Activated CD4-positive, alpha-beta T cell treated with anti-CD3 and anti-CD28 coated beads, Interleukin-2, amount 50 U/mL, for 1 hour (primary cell): ENCODE measurements around the gene DPP9.

Experiments used
- DNase-seq: peaks from one replicate; pipeline ENCODE4 v3.0.0-alpha.2; 2020

DPP9 gene

DNA sequence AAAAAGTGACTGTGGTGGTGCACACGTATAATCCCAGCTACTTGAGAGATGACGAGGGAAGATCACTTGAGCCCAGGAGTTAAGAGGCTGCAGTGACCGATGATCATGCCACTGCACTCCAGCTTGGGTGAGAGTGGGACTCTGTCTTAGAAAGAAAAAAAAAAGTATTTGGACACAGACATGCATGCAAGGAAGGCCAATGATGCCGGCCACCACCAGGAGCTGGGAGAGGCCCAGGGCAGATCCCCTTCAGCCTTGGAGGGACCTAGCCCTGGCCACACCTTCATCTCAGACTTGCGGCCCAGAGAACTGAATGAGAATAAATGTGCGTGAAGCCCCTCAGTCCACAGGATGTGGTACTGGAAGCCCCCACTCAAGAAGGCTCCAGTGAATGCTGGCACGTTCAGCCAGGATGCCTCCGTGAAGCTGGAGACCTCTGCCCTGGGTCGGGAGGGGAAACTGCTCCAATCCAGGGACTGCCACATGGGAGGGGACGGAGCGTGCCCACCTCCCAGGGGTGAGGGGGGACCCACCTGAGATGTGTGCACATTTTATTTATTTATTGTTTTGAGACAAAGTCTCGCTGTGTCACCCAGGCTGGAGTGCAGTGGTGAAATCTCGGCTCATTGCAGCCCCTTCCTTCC, 69.7 kb downstream of the DPP9 start:
- DNase-seq = no peak

DNA sequence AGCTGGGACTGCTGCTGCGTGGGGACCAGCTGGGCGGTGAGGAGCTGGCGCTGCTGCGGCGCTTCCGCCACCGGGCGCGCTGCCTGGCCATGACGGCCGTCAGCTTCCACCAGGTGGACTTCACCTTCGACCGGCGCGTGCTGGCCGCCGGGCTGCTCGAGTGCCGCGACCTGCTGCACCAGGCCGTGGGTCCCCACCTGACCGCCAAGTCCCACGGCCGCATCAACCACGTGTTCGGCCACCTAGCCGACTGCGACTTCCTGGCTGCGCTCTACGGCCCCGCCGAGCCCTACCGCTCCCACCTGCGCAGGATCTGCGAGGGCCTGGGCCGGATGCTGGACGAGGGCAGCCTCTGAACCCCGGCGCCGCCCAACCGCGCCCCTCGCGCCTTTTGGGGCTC, 71.6 kb downstream of the DPP9 start:
- no peak for DNase-seq

DNA sequence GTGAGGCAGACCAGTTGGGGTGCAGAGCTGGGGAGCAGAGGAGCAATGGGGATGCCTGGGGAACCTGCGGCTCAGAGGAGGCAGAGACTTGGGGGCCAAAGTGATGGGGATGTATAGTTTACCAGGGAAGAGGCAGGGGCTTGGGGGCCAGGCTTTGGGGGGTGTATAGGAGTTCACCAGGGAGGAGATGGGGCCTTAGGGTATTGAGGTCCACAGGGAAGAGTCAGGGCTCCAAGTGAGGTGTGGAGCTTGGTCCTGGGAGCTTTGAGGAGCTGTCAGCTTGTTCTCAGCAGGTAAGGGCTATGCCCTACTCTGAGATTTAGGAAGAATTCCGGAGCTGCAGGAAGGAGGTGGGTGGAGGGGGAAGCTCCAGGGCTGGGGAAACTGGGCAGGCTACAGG, 73.5 kb downstream of the DPP9 start:
- no peak for DNase-seq

DNA sequence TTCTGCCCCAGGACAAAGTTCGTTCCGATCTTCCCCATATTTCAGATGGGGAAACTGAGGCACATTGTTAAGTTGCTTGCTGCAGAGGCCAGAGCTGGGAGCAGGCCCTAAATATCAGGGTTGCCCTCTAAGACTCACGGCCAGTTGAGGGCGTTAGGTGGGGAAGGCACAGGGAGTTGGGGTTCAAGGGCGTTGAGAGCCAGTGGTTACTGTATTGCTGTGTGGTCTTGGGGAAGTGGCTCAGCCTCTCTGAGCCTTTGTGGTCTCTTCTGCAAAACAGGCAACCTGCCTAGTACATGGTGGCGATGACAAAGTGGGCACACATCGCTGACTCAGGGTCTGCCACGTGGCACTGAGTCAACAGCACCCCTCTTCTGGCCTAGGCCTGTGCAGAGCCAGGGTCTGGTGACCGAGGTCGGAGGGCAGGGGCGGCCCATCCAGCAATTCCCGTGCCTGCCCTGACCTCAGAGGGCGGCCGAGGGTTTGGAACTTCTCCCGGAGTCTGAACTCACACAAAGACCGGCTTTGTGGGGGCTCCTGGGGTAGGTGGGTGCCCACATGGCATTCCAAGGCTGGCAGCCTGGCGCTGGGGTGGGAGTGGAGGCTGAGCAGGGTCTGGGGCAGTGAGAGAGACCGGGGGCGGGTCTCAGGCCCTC, 74.1 kb downstream of the DPP9 start:
- no peak for DNase-seq

GRCh38 chr19:4647676-4648644, 75.7 kb downstream of the DPP9 start:
- no peak for DNase-seq

DNA sequence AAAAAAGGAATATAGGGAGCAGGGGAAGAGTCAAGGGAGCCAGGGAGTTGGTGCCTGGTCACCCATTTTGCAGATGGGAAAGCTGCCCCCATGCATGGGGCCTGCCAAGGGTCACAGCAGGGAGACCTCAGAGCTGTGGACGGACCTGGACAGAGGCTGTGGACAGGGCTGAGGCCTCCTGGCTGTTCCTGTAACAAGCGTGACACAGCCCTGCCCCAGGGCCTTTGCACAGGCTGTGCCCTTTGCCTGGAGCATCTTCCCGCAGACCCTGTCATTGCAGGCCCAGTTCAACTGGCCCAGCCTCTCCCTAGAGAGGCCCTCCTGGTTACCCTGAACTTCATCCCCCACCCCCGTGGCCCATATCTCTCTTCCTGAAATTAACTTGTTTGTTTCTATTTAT, 77.9 kb downstream of the DPP9 start:
- no peak for DNase-seq

GRCh38 chr19:4642625-4643024, 81.0 kb downstream of the DPP9 start:
- no peak for DNase-seq

DNA sequence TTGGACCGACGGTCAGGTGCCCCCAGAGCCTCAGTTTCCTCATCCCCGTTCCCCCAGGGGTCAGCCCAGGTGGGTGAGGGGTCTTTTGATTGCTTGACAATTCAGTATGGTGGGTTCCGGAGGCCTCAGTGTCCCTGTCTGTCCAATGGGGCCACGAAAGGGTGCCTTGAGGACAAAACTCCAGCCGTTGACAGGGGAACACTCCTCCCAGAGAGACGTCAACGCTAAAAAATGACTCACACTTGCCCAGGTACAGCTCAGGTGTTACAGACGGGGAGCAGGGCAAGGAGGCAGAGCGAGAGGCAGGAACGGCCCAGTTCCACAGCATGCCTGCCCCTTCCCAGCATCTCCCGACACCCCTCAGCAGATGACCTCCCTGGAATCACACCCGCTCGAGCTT, 82.5 kb downstream of the DPP9 start:
- no peak for DNase-seq

DNA sequence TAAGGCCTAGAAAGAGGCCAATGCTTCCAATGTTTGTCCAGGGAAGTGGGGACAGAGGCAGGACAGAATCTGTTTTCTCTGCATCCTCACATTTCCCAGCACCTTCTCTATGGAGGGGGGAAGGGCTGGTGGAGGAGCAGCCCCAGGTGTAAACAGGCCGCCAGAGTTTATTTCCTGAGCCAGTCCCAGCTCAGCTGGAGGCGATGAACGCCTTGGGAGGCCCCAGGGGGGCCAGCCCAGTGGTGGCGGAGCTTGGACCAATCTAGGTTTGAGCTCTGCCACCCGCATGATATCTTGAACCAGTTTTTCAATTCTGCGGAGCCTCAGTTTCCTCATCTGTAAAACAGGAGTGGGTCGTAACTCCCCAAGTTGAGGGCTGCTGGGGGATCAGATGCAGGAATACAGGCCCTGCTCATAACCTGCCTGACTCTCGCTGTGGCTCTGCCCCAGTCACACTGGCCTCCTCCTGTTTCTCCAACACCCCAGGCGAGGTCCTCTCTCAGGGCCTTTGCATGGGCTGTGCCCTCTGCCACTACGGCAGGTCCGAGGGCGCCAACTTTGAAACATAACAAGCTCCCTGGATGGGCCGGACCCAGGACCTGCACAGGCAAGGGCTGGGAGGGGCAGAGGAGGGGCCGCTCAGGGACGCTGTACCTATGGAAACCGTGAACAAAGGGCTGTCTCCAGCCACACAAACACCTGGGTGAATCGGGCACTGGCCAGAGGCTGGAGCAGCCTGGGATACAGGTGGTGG, 83.2 kb downstream of the DPP9 start:
- DNase-seq = no peak

DNA sequence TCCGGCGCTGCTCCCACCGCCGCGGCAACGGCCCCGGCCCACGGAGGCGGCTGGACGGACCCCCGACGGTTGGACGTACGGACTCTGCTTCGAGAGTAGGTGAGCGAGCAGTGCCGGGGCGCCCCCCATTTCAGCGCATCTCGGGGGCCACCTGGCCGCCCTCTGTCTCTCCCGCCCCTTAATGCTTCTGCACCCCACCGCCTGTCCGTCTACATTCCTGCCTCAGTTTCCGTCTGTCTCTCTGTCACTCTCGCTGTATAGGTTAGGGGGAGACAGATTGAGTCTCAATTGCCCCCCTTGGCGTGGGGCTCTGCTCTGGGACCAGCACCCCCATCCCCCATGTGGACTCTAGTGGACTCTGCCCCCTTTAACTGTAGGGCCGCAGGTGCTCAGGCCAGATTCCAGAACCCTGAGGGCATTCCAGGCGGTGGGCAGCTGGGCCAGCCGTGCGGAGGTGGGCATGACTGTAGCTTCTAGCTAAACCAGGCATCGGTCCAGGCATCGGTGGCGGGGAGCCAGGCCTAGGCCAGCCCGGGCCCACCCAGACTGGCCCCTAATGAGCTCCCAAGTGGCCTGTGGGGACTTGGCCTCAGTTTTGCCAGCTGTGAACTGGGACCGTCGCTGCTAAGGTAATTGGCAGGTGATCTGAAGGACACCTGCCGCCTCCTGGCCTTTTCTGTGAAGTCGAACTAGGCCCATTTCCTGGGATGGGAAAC, 84.0 kb downstream of the DPP9 start:
- no peak for DNase-seq

DNA sequence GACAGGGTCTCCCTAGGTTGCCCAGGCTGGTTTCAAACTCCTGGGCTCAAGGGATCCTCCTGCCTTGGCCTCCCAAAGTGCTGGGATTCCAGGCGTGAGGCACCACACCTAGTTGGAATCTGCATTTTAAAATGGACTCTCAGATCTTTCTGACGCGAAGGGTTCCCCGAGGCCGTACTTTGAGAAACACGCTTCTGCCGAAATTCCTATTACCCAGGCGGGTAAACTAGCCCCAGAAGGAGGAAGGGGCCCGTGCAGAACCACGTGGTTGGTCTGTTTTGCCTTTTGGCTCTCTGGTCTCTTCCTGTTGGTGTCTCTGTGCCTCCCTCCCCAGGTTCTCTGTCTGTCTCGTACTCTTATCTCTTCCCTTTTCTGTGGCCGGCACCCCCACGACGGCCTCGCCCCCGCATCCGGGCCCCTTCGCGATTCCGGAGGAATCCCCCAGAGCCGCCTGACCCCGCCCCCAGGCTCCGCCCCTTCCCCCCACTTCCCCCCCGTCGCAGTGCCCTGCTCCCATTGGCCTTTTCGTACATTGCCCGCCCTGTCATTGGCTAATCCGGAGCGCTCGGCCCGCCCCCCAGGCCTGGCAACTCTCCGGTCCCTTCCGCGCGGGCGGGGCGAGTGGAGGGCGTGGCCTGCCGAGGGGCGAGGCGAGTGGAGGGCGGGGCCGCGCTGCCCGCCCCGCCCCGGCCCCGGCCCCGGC, 84.7 kb downstream of the DPP9 start, which contains the start of gene TNFAIP8L1:
Gene TNFAIP8L1 (plus strand): TSS at position 689 of the 703 bp plus-strand sequence. CDS start 12,354 bp downstream, outside the sequence.
- DNase-seq = peak; percentile 99

GRCh38 chr19:4638317-4638716, 85.3 kb downstream of the DPP9 start:
- DNase-seq = no peak

DNA sequence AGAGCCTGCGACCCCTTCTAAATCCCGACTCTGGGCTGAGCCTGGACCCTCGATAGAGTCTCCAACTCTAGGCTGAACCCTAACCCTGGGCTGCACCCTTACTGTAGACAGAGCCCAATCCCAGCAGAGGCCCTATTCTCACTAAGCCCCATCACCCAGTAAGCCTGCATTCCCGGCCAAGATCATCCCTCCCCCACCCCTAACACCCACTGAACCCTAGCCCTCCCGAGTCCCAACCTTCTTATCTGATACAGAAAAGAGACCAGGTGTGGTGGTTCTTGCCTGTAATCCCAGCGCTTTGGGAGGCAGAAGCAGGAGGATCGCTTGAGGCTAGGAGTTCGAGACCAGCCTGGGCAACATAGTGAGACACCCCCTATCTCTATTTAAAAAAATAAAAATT, 86.9 kb downstream of the DPP9 start:
- DNase-seq = no peak

DNA sequence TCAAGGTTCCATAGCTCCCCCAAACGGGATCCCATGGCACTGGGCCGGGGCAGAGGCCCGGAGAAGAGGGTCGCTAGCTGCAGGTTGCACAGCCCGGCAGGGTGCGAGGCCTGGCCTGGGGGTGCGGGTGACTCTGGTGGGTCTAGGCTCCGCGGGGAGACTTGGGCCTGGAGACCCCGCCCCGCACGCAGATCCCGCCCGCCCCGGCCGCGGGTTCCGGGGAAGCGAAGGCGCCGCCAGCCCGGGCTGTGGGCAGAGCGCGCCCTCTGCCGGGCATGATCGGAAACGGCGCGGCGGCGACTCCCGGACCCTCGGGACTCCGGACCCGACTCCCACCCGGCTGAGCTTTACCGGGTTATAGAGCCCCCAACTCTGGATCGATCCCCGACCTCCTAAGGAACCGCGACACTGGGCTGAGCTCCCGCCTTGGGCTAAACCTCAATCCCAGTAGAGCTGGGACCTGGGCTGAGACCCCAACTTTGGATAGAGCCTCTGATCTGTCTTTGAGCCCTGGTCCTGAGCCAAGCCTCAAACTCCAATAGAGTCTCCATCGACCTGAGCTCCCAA, 87.4 kb downstream of the DPP9 start:
- peak; percentile 71 for DNase-seq

DNA sequence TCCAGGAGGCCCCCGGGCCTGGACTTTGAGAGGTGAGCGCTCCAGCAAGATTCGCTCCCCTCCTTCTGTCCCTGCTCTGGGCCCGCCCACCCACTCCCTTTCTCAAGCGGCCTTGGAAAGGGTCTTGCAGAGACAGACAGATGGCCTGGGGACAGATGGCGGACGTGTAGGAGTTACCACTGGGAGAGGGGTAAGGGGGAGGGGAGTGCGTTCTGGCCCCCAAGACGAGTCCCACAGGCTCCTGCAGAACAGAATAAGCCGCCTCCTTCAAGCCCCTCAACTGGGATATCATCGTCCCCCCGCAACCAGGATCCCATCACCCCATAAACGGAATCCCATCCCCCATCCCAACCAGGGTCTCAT, 87.9 kb downstream of the DPP9 start:
- DNase-seq = no peak

- DNase-seq = peak; percentile 39
Measured at GRCh38 chr19:4633140-4633967, 90.3 kb downstream of the DPP9 start.
